K562 (cell line): ENCODE measurements around the gene SLC29A2. TPM values are rescaled to one million over a fixed set of nuclear protein-coding genes. Genes with fewer than 3 reads are reported as not detected.
A peak's percentile ranks its signal among the peaks of the same experiment; 100 is the strongest.

Experiments
- ATAC-seq: fragments of 200-7000 bp; cut with Tn5 transposase; 3 replicates; pipeline ENCODE4 v1.9.1; 2020; ENCODE audit warnings: moderate library complexity
- BruUV-seq: library from RNA; stranded (reverse); fragments of 400-500 nt; replicated peaks from 2 replicates; lab custom pipeline; 2021; lab: Mats Ljungman, UMichigan
- CTCF ChIA-PET: fragments of 300-600 bp; formaldehyde crosslinking; extraction: SDS; loops from one replicate; lab custom pipeline; 2021; ENCODE audit warnings: low intra/inter-chr PET ratio; lab: Yijun Ruan, JAX
- POLR2A ChIA-PET: fragments of 300-600, 350-650 bp; sonication (Branson Sonifier 250); formaldehyde crosslinking; extraction: SDS; loops from one replicate; lab custom pipeline; 2021; ENCODE audit warnings: antibody characterized with exemption, inconsistent platforms; lab: Yijun Ruan, JAX
- DNase-seq, 4 experiments: peaks; one replicate each; pipeline versions ENCODE4 v3.0.0 to v3.0.0-alpha.2; 2011 to 2018; ENCODE audit warnings: low spot score in 3 of 4, mixed read lengths in 3 of 4; ENCODE audit errors: extremely low read depth in 1 of 4
- FAIRE-seq: peaks from 2 replicates; lab custom pipeline; 2011; peaks lifted over from hg19 to GRCh38; lab: Jason Lieb, UNC
- H2AFZ ChIP-seq: 2 replicates; pipeline ENCODE4 v1.6.0; 2011; ENCODE audit warnings: low read depth, low read length, control low read depth, inconsistent platforms
- H3K27ac ChIP-seq: fragments of 200-600 bp; 3 replicates; pipeline ENCODE4 v1.8.0; 2011; ENCODE audit warnings: low read depth, mild to moderate bottlenecking, control low read depth, inconsistent platforms, low read length, moderate library complexity, mixed read lengths; ENCODE audit errors: extremely low read depth
- H3K27me3 ChIP-seq, 2 experiments: fragments of 300-600 bp in 1 of 2; 2 replicates in 1 of 2; 3 replicates in 1 of 2; pipeline versions ENCODE4 v1.6.0 to v1.8.0; 2011; ENCODE audit warnings: inconsistent platforms in 2 of 2, low read length in 2 of 2, mild to moderate bottlenecking in 1 of 2, mixed read lengths in 1 of 2, moderate library complexity in 1 of 2; ENCODE audit not compliant: control insufficient read depth in 2 of 2, insufficient read depth in 2 of 2
- H3K36me3 ChIP-seq: fragments of 300-600 bp; 3 replicates; pipeline ENCODE4 v1.8.0; 2011; ENCODE audit warnings: mild to moderate bottlenecking, low read length, inconsistent platforms; ENCODE audit not compliant: control insufficient read depth, insufficient read depth
- H3K4me1 ChIP-seq, 2 experiments: fragments of 200-600 bp in 1 of 2; replicated peaks in 1 of 2; 2 replicates in 1 of 2; 3 replicates in 1 of 2; pipeline versions ENCODE4 v1.5.1 to v1.8.0; 2011; ENCODE audit warnings: inconsistent platforms in 2 of 2, low read length in 2 of 2, mild to moderate bottlenecking in 1 of 2, mixed read lengths in 1 of 2, moderate library complexity in 1 of 2; ENCODE audit not compliant: control insufficient read depth in 2 of 2, insufficient read depth in 2 of 2
- H3K4me2 ChIP-seq: 2 replicates; pipeline ENCODE4 v1.6.1; 2011; ENCODE audit warnings: low read length, control low read depth, inconsistent platforms, mixed read lengths; ENCODE audit not compliant: insufficient read depth
- H3K4me3 ChIP-seq: fragments of 200-600 bp; sonication (generic), shearing (Covaris generic); 2 replicates; pipeline ENCODE4 v1.5.1; 2016; ENCODE audit warnings: control low read depth, inconsistent platforms
- H3K79me2 ChIP-seq: fragments of 200-600 bp; 3 replicates; pipeline ENCODE4 v1.8.0; 2011; ENCODE audit warnings: low read length, inconsistent platforms; ENCODE audit not compliant: control insufficient read depth, insufficient read depth
- H3K9ac ChIP-seq, 2 experiments: 2 replicates each; pipeline versions ENCODE4 v1.6.0 to v1.6.1; 2011; ENCODE audit warnings: low read depth in 2 of 2, low read length in 2 of 2, control low read depth in 1 of 2, inconsistent platforms in 1 of 2, mild to moderate bottlenecking in 1 of 2, mixed read lengths in 1 of 2; ENCODE audit not compliant: insufficient read depth in 1 of 2
- H3K9me1 ChIP-seq: one replicate; pipeline ENCODE4 v1.6.0; 2011; ENCODE audit warnings: inconsistent platforms, mild to moderate bottlenecking, low read length, moderate library complexity; ENCODE audit not compliant: control insufficient read depth, insufficient read depth
- H3K9me3 ChIP-seq: replicated peaks from 2 replicates; pipeline ENCODE4 v1.5.1; 2011; ENCODE audit warnings: low read depth, low read length, inconsistent platforms; ENCODE audit not compliant: control insufficient read depth, insufficient read depth
- H4K20me1 ChIP-seq: replicated peaks from 2 replicates; pipeline ENCODE4 v1.6.1; 2011; ENCODE audit warnings: low read length, inconsistent platforms, mixed read lengths; ENCODE audit not compliant: control insufficient read depth, insufficient read depth
- BCOR ChIP-seq: fragments of 450-650 bp; IDR thresholded peaks from 2 replicates; pipeline ENCODE4 v1.6.1; 2016
- HNRNPL ChIP-seq: fragments of 200-400 bp; formaldehyde crosslinking; IDR thresholded peaks from 2 replicates; pipeline ENCODE4 v1.6.1; 2017; ENCODE audit warnings: low read depth, mild to moderate bottlenecking, low read length
- KDM1A ChIP-seq, 2 experiments: fragments of 450-650 bp; IDR thresholded peaks; 2 replicates each; pipeline ENCODE4 v1.6.1; 2016; ENCODE audit warnings: mild to moderate bottlenecking in 2 of 2
- ZFX ChIP-seq: sonication (generic); formaldehyde crosslinking; IDR thresholded peaks from 2 replicates; pipeline ENCODE4 v1.8.0; 2022; ENCODE audit warnings: mild to moderate bottlenecking, missing genetic modification reagents, moderate library complexity
- ZNF707 ChIP-seq: fragments of 250-450 bp; sonication (Bioruptor Pico); conservative IDR thresholded peaks from 2 replicates; pipeline ENCODE4 v1.8.0; 2022; ENCODE audit warnings: inconsistent platforms, mild to moderate bottlenecking, moderate library complexity
- WGBS: fragments of 100-300 bp; shearing (Covaris generic); methylation state at CpG from one replicate; pipeline ENCODE4 v1.1.6; 2016; ENCODE audit warnings: low coverage, mixed read lengths; ENCODE audit not compliant: insufficient coverage; ENCODE audit errors: missing lambda C conversion rate; 5-methylcytosine and 5-hydroxymethylcytosine counted together
- in situ Hi-C: fragments of 300-500 bp; cut with MboI; formaldehyde crosslinking; loops from 4 replicates; pipeline ENCODE4 v1.15.0; 2018; ENCODE audit warnings: inconsistent platforms, mixed read lengths
- intact Hi-C: fragments of 100-400 bp; cut with micrococcal nuclease; formaldehyde crosslinking; loops from 2 replicates; pipeline ENCODE4 v1.14.2; 2022
- polyA plus RNA-seq, 8 experiments: library from polyadenylated mRNA; depleted of rRNA in 4 of 8; stranded (reverse) in 5 of 8; unstranded in 3 of 8; fragments of >200 nt; fragmentation: Nextera tagmentation in 2 of 8; fragmentation: Illumina TruSeq in 1 of 8; extraction: Ambion mirVana in 2 of 8; extraction: Trizol in 1 of 8; gene quantifications; 2 replicates each; pipeline versions ENCODE4 v1.2.1 to v1.2.3, GENCODE V29; 2011 to 2014; ENCODE audit warnings: inconsistent platforms in 1 of 8, missing spikeins in 1 of 8
- total RNA-seq, 7 experiments: library from RNA; depleted of rRNA in 6 of 7; stranded (reverse); fragments of >200 nt in 6 of 7; fragmentation: Illumina TruSeq in 2 of 7; extraction: Trizol in 2 of 7; gene quantifications; 2 replicates each; pipeline versions ENCODE4 v1.2.1 to v1.2.3, GENCODE V29; 2011 to 2021; ENCODE audit warnings: low replicate concordance in 1 of 7
- TF ChIP-seq, protein P1 (sequence below): fragments of 250-450 bp; sonication (Bioruptor Pico); IDR thresholded peaks from 2 replicates; pipeline ENCODE4 v1.5.1; 2021; ENCODE audit warnings: mild to moderate bottlenecking

The SLC29A2 gene
- total and polyA plus RNA-seq, 9 of the 15 experiments (the other 6 are each of a cell fraction or from before 2014, with no cell fraction given) = 2.4 to 48.6 (median 14.2) TPM

DNA sequence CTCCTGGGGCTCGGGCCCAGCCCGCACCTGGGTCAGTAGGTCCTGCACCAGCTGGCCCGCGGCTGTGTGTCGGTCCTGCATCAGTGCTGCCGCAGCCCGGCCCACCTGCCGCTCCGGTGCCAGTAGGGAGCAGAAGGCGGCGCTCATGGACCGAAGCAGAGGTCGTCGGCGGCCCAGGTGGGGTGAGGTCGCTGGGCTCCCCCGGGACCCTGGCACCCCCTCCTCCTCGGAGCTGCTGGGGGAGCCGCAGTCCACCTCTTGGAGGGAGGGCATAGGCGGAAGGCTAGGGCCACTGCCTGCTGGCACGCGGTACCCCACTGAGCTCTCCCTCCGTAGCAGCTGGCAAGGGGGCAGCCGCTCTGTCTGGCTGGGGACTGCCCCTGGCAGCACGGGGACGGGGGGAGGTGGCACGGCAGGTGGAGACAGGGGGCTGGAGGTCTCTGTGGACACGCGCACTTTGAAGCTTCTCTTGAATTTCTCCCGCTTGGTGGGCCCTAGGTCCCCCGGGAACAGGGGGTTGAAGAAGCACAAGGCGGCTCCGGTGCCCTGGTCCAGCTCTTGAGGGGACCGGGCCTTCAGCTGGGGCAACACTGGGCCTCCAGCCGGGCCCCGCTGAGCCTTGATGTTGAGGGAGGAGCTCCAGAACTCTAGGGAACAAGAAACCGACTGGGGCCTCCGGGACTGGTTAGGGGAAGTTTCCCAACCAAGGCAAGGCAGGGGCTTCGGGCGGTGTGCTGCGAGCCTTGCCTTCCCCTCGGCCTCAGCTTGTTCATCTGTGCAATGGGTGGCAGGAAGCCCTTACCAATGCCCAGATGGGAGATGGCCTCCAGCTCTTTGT, 36.7 kb downstream of the SLC29A2 start:
- Histone ChIP-seq H4K20me1 (peaks cover 3% of the 10 kb centered on the region; the same call in 1 of the 2 replicates), H3K36me3 (peaks cover 27% of the 10 kb centered on the region; the same call in 1 of the 3 replicates), H3K9me3 (no peaks in the 10 kb centered on the region), H3K27ac (no peak overlapping the region), H2AFZ (no peak overlapping the region), H3K4me3 (no peak overlapping the region), H3K9me1 (no peaks in the 10 kb centered on the region), H3K9ac (peak overlapping the region in 1 of 2 experiments; percentile 80; a peak in 2 of 4 replicates), H3K4me2 (no peak overlapping the region), H3K79me2 (no peaks in the 10 kb centered on the region), H3K4me1 (peaks cover 15 to 68% of the 10 kb centered on the region in 2 experiments), H3K27me3 (no peaks in the 10 kb centered on the region)
- ChIA-PET POLR2A (interaction anchor here (0.6 to 1.3 kb wide), 9 partner anchors 10 to 912 kb away, joined by 3 to 5 read pairs (median 3); partner anchors contain the start of genes BRMS1 and YIF1A), CTCF (no interaction called here)
- in situ Hi-C loops = no loop called here
- intact Hi-C loops = no loop called here
- TF ChIP-seq BCOR (0 out of 2 replicates have a peak, but pooled peaks have one; percentile 34), ZFX (CRISPR knock-in tag) (peak; percentile 17; the same call in 1 of the 2 replicates), HNRNPL (0 out of 2 replicates have a peak, but pooled peaks have one; percentile 39), ZNF707 (CRISPR knock-in tag) (no peak), KDM1A (IDR thresholded peaks at IDR 0.05) (0 out of 4 replicates have a peak, but pooled peaks of 1 of the 2 experiments have one; percentile 20)
- TF ChIP-seq, protein P1, sequence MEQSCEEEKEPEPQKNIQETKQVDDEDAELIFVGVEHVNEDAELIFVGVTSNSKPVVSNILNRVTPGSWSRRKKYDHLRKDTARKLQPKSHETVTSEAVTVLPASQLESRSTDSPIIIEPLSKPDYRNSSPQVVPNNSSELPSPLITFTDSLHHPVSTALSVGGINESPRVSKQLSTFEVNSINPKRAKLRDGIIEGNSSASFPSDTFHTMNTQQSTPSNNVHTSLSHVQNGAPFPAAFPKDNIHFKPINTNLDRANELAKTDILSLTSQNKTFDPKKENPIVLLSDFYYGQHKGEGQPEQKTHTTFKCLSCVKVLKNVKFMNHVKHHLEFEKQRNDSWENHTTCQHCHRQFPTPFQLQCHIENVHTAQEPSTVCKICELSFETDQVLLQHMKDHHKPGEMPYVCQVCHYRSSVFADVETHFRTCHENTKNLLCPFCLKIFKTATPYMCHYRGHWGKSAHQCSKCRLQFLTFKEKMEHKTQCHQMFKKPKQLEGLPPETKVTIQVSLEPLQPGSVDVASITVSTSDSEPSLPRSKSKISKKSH (CRISPR knock-in tag) = no peak
- no peak for ATAC-seq
- no peak for FAIRE-seq
- DNase-seq = peak in 1 of 4 experiments; percentile 17
- BruUV-seq = no TSS peak
- 49% methylated on average over 22 of the region's 42 CpGs for WGBS
